Measurements from ENCODE around the gene PSME4.

DNA sequence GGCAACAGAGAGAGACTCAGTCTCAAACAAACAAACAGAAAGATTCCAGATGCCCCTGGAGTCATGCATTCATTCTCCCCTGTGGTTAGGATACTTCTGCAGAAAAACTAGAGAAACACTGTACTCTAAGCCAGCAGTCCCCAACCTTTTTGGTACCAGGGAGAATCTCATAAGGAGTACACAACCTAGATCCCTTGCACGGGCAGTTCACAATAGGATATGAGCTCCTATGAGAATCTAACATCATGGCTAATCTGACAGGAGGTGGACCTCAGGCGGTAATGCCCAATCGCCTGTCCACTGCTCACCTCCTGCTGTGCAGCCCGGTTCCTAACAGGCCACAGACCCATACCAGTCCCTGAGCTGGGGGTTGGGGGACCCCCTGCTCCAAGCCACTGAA, 18.3 kb downstream of the PSME4 start:
- TF ChIP-seq POLR2A (IDR thresholded peaks at IDR 0.05; ENCODE audit: low read length) (no peak), GATA1 (IDR thresholded peaks at IDR 0.05; ENCODE audit: low read depth, low read length) (no peak)

All from erythroblast (primary cell).